Astrocyte (in vitro differentiated cells and primary cell): Measurements from ENCODE around the gene PPIF.
"Not testable (repeated sequence)": the region's sequence is repeated elsewhere in the genome, so short reads cannot be mapped to it uniquely, and the experiment has no call there.

ENCODE experiments used
- EZH2 ChIP-seq: IDR thresholded peaks from 2 replicates; pipeline ENCODE4 v1.6.1; 2012; ENCODE audit warnings: mild to moderate bottlenecking, low read length, inconsistent platforms; ENCODE audit not compliant: insufficient read depth
- TF ChIP-seq, protein P1 (sequence below): IDR thresholded peaks from 2 replicates; pipeline ENCODE4 v1.5.1; 2011; ENCODE audit warnings: low read depth, mild to moderate bottlenecking, inconsistent platforms, low read length, moderate library complexity; ENCODE audit not compliant: insufficient read depth

DNA sequence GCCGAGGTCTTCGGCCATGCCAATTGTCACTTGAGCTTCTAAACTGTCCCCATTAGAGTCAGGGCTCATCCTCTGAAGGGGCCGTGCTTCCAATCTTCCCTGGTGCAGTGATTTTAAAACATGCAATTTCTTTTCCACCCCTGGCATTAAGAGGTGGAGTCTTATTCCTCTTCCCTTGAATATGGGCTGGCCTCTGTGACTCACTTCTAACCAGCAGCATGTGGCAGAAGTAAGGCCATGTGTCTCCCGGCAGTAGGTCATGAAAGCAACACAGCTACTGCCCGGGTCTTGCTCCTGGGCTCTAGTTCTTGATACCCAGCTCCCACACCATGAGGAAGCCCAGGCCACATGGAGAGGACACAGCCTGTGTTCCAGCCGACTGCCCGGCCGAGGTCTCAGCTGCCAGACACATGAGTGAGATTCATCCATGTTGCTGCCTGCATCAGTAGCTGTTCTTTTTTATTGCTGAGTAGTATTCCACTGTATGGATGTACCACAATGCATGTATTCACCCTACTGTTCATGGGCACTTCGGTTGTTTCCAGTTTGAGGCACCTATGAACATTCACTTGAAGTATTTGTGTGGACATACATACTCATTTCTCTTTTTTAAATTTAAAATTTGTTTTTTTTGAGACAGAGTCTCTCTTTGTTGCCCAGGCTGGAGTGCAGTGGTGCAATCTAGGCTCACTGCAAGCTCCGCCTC, 14.5 kb upstream of the PPIF start:
- TF ChIP-seq, protein P1, sequence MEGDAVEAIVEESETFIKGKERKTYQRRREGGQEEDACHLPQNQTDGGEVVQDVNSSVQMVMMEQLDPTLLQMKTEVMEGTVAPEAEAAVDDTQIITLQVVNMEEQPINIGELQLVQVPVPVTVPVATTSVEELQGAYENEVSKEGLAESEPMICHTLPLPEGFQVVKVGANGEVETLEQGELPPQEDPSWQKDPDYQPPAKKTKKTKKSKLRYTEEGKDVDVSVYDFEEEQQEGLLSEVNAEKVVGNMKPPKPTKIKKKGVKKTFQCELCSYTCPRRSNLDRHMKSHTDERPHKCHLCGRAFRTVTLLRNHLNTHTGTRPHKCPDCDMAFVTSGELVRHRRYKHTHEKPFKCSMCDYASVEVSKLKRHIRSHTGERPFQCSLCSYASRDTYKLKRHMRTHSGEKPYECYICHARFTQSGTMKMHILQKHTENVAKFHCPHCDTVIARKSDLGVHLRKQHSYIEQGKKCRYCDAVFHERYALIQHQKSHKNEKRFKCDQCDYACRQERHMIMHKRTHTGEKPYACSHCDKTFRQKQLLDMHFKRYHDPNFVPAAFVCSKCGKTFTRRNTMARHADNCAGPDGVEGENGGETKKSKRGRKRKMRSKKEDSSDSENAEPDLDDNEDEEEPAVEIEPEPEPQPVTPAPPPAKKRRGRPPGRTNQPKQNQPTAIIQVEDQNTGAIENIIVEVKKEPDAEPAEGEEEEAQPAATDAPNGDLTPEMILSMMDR: not testable (repeated sequence)
- TF ChIP-seq EZH2: not testable (repeated sequence)
